RCC 7860 (cell line): ENCODE results near the gene OR2L2.
"Not testable (repeated sequence)": the region's sequence is repeated elsewhere in the genome, so short reads cannot be mapped to it uniquely, and the experiment has no call there.

Experiments
- DNase-seq: peaks from one replicate; pipeline ENCODE4 v3.0.0-alpha.2; 2015; ENCODE audit warnings: low spot score
- FAIRE-seq: peaks from 2 replicates; lab custom pipeline; 2012; peaks lifted over from hg19 to GRCh38; lab: Jason Lieb, UNC

OR2L2 gene, protein sequence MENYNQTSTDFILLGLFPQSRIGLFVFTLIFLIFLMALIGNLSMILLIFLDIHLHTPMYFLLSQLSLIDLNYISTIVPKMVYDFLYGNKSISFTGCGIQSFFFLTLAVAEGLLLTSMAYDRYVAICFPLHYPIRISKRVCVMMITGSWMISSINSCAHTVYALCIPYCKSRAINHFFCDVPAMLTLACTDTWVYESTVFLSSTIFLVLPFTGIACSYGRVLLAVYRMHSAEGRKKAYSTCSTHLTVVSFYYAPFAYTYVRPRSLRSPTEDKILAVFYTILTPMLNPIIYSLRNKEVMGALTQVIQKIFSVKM

DNA sequence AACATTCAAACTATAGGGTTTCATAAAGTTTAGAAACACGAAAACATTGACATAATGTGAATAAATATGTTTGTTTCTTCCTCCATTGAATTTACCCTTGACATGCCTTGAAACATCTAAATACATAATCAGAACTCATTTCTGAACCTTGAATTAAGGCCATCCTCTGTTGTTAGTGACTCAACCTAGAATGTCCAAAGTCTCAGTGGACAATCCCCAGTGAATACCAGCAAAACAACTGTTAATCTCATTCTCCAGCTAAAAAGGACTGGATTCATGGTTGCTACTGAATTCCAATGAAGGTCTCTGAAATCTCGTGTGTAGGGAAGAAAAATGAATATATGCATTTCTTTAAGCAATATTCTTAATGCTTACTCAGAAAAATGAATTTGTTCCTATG is at the start of gene OR2L2:
OR2L2 (plus strand) TSS at position 301 of the 400 bp plus-strand sequence. CDS start 8,198 bp downstream, outside the sequence.
- FAIRE-seq (no peak), DNase-seq (no peak)

DNA sequence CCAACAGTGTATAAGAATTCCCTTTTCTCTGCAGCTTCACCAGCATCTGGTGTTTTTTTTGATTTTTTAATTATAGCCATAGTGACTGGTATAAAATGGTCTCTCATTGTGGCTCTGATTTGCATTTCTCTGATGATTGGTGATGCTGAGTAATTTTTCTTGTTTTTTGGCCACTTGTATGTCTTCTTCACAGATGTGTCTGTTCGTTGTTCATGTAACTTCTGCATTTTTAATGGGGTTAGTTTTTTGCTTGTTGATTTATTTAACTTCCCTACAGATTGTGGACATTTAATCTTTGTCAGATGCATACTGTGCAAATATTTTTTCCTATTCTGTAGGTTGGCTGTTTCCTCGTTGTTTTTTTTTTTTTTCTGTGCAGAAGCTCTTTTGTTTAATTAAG is 36.9 kb upstream of the OR2L2 start:
- DNase-seq (no peak), FAIRE-seq (no peak)

DNA sequence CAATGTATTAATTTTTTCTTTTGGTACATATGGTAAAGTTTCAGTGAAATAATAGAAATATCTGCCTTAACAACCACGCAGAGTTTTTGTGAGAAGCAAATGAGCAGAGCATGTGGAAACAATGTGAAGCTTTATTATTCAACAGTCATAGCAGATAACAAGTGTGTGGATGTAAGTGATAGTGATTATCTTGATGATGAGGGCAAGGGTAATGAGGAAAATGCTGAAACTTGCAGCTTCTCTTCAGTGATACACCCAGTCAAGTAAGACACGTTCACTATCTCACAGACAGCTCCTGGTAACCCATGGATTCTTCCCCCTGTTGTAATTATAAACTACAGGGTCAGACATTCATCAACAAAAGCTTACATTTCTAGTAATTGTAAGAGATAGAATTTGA is 31.1 kb upstream of the OR2L2 start:
- FAIRE-seq (no peak), DNase-seq (no peak)

DNA sequence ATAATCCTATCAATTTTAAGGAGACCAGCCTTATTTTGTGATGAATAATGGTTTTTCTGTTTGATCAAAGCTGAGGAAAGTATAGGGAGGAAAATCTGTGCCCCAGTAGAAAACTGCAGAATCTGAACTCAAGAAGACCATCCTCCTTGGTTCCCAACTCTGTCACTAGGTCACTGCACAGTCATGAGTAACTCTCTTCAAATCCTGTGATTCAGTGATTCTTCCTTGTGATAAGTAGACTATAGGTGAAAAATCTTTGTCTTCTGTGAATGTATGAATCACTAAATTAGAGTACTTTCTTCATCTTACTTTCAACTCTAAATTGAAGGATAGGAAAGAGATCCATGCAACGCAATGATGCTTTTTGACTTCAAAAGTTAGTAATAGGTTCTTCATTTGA is 29.7 kb upstream of the OR2L2 start:
- FAIRE-seq: no peak
- no peak for DNase-seq

DNA sequence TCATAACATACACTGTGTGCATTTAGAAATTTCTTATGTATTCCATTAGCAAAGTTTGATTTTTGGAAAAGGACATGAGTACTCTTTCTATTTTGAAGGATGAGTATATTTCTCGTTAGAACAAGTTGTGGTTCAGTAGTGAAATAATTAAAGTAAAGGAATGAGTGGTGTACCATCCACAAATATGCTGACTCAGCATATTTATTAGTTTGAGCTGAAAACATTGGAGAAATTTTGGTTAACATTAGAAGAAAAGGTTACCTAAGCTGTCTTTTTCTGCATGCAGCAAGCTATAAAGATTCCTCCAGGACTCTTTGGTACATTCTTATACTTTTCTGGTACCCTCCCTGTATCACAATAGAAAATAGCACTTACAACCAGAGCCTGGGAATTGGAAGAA is 22.1 kb upstream of the OR2L2 start:
- DNase-seq: no peak
- no peak for FAIRE-seq

DNA sequence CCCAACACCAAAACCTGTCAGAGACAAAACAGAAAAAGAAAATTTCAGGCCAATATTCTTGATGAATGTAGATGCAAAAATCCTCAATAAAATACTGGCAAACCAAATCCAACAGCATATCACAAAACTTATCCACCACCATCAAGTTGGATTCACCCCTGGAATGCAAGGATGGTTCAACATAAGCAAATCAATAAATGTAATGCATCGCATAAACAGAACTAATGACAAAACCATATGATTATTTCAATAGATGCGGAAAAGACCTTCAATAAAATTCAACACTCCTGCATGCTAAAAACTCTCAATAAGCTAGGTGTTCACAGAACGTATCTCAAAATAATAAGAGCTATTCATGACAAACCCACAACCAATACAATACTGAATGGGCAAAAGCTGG is 20.2 kb upstream of the OR2L2 start:
- FAIRE-seq: no peak
- no peak for DNase-seq

DNA sequence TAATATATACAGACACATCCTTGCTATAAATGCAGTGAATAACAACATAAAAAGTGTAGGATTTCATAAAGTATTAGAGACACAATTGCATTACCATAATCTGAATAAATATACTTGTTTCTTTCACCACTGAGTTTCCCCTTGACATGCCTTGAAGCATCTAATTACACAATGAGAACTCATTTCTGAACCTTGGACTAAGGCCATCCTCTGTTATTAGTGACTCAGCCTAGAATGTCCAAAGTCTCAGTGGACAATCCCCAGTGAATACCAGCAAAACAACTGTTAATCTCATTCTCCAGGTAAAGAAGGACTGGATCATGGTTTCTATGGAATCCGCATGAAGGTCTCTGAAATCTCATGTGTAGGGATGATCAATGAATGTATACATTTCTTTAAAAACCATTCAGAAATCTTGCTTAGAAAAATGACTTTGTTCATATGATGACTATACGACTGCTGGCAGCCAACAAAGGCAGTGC is 16.6 kb upstream of the OR2L2 start, which contains the start of gene OR2L5:
OR2L5 (plus strand) TSS at position 432 of the 482 bp plus-strand sequence. CDS start 8,288 bp downstream, outside the sequence.
- no peak for DNase-seq
- no peak for FAIRE-seq

DNA sequence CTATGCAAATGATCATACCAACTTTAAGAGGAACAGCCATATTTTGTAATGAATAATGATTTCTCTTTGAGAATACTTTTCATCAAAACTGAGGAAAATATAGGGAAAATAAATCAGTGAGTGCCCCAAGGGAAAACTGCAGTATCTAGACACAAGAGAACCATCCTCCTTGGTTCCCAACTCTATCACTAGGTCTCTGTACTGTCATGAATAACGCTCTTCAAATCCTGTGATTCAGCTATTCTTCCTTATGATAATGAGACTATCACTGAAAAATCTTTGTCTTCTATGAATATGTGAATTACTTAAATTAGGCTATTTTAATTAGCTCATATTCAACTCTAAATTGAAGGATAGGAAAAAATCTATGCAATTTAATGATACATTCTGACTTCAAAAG is 14.1 kb upstream of the OR2L2 start:
- no peak for FAIRE-seq
- no peak for DNase-seq

DNA sequence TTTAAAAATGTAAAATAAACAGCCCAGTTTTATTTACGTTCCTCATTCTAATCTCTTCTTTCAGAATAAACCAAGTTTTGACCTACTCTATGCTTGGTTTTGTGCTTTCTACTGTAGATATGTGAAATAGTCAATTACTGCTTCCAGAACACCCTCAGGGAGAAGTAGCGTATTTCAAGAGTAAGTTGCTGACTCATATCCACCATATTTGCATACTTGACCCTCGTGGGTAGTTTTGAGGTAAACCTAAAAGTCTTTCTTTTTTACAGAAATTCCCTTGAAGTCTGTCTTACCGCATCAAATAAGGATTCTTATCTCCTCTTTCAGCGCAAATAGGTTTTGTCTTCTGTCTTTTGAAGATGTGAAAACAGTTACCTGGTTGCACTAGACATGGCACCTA is 15.3 kb downstream of the OR2L2 start:
- FAIRE-seq: no peak
- DNase-seq: no peak

DNA sequence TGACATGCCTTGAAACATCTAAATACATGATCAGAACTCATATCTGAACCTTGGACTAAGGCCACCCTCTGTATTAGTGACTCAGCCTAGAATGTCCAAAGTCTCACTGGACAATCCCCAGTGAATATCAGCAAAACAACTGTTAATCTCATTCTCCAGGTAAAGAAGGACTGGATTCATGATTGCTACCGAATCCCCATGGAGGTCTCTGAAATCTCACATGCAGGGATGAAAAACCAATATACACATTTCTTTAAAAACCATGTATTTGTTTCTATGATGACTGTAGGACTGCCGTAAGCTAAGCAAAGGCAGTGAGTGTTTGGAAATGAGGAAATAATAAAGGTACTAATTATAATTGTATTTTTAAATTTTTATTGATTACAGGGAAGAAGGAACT is 16.7 kb downstream of the OR2L2 start, which contains the start of gene OR2L3:
OR2L3 (plus strand) TSS at position 301 of the 400 bp plus-strand sequence. CDS start 13,846 bp downstream, outside the sequence.
- no peak for DNase-seq
- no peak for FAIRE-seq

DNA sequence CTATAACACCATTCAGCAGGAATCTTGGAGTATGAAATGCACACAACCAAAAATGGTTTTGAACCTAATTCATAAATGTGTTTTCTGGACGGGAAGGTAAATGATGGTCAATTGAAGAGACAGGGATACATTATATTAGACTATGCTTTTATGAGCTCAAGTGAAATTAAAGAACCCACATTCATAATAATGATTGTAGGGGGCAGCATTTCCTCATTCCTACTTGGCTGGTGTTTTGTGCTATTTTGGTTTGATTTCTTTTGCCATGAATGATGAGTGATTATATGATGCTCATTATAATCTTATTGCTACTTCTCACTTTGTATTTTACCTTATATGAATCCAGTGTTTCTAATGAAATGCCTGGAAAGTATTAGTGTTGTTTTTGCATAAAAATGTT is 17.1 kb downstream of the OR2L2 start:
- DNase-seq: no peak
- no peak for FAIRE-seq

DNA sequence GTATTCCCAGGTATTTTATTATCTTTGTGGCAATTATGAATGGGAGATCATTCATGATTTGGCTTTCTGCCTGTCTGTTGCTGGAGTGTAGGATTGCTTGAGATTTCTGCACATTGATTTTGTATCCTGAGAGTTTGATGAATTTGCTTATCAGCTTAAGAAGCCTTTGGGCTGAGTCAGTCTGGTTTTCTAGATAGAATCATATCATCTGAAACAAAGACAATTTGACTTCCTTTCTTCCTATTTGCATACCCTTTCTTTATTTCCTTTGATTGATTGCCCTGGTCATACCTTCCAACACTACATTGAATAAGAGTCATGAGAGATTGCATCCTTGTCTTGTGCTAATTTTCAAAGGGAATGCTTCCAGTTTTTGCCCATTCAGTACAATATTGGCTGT is 24.8 kb downstream of the OR2L2 start:
- FAIRE-seq: no peak
- no peak for DNase-seq

DNA sequence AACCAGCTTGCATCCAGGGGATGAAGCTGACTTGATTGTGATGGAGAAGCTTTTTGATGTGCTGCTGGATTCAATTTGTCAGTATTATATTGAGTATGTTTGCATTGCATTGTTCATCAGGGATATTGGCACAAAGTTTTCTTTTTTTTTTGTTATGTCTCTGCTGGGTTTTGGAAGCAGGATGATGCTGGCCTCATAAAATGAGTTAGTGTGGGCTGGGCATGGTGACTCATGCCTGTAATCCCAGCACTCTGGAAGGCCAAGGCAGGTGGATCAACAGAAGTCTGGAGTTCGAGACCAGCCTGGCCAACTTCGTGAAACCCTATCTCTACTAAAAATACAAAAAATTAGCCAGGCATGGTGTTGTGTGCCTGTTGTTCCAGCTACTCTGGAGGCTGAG is 25.4 kb downstream of the OR2L2 start:
- DNase-seq (no peak), FAIRE-seq (no peak)

DNA sequence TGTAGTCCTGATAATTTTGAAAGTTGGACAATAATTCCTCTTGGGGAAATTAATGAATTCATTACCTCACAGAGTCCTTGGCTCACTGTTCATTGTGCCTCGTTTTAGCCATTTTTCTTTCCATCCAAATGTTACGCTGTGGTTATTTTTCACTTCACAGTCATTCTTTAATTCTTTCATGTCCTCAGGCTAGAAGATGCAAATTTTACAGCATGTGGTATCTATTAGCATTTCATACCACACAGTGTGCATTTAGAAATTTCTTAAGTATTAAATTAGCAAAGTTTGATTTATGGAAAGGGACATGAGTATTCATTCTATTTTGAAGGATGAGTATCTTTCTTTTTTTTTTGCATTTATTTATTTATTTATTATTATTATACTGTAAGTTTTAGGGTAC is 35.2 kb downstream of the OR2L2 start:
- FAIRE-seq (no peak), DNase-seq (no peak)

DNA sequence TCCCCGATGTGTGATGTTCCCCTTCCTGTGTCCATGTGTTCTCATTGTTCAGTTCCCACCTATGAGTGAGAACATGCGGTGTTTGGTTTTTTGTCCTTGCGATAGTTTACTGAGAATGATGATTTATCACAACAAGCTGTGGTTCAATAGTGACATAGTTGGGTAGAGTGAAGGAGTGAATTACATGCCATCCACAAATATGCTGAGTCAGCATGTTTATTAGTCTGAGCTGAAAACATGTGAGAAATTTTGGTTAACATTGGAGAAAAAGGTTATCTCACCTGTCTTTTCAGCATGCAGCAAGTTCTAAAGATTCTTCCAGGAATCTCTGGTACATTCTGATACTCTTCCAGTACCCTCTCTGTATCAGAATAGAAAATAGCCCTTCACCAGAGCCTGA is 35.7 kb downstream of the OR2L2 start:
- no peak for FAIRE-seq
- DNase-seq: no peak

DNA sequence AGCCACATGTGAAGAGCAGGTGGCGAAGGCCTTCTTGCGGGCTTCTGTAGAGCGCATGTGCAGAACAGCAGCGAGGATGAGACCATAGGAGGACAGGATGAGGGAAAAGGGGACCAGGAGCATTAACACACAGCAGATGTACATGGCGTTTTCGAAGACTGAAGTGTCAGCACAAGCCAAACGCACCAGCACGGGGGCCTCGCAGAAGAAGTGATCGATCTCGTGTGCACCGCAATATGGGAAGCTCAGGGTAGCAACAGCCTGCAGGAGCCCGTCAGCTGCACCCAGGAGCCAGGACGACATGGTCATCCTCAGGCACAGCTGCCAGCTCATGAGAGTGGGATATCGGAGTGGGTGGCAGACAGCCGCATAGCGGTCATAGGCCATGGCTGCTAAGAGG is 54.0 kb downstream of the OR2L2 start:
- not testable (repeated sequence) for FAIRE-seq, DNase-seq
